ENCODE results near the gene FATE1. TPM values are rescaled to one million over a fixed set of nuclear protein-coding genes. Genes with fewer than 3 reads are reported as not detected.

FATE1 gene
- total RNA-seq, 1 experiment from 2014 or later = 0.45 TPM

- no peak for DNase-seq (ENCODE audit: low spot score)
- ChIA-PET CTCF (interaction anchor here (1.4 kb wide), 1 partner anchor 528 kb away, joined by 3 read pairs; no protein-coding TSS in a partner anchor), POLR2A (ENCODE audit: low non-redundant PET) (no interaction called here)
- H3K9me3 ChIP-seq (ENCODE audit: low read depth, low read length, poor library complexity, severe bottlenecking) = no peaks in the 10 kb centered on the region
- no peak overlapping the region for H3K4me3 ChIP-seq (ENCODE audit: low read depth, low read length, poor library complexity, severe bottlenecking)
- TF ChIP-seq EZH2 (IDR thresholded peaks at IDR 0.05; ENCODE audit: borderline replicate concordance, low read depth, low read length, poor library complexity, severe bottlenecking) = no peak
- no peak for TF ChIP-seq CTCF (conservative IDR thresholded peaks at IDR 0.05; ENCODE audit: low read depth, low read length)
- H3K4me1 ChIP-seq (ENCODE audit: insufficient read depth, low read length, poor library complexity, severe bottlenecking) = no peaks in the 10 kb centered on the region
- peaks cover 8% of the 10 kb centered on the region for H3K27me3 ChIP-seq (replicated peaks; ENCODE audit: insufficient read depth, low read depth, low read length, poor library complexity)
- intact Hi-C loops (cut with micrococcal nuclease; ENCODE audit: unreplicated experiment) = loop anchor here (5.0 to 10.0 kb wide), 4 partner anchors 173 to 1115 kb away; partner anchors contain the start of gene MTM1
- BruUV-seq (replicated peaks) = no TSS peak
- H3K27ac ChIP-seq (ENCODE audit: low read depth, low read length, poor library complexity, severe bottlenecking) = no peak overlapping the region
- no peaks in the 10 kb centered on the region for H3K36me3 ChIP-seq (ENCODE audit: insufficient read depth, low read length, poor library complexity, severe bottlenecking)
Measured at GRCh38 chrX:151679798-151680402, 35.9 kb upstream of the FATE1 start.

GRCh38 chrX:151680805-151681204 lies 35.0 kb upstream of the FATE1 start:
- Histone ChIP-seq H3K9me3 (ENCODE audit: low read depth, low read length, poor library complexity, severe bottlenecking) (no peaks in the 10 kb centered on the region), H3K4me1 (ENCODE audit: insufficient read depth, low read length, poor library complexity, severe bottlenecking) (no peaks in the 10 kb centered on the region), H3K27ac (ENCODE audit: low read depth, low read length, poor library complexity, severe bottlenecking) (no peak overlapping the region), H3K27me3 (replicated peaks; ENCODE audit: insufficient read depth, low read depth, low read length, poor library complexity) (peaks cover 8% of the 10 kb centered on the region), H3K36me3 (ENCODE audit: insufficient read depth, low read length, poor library complexity, severe bottlenecking) (no peaks in the 10 kb centered on the region), H3K4me3 (ENCODE audit: low read depth, low read length, poor library complexity, severe bottlenecking) (no peak overlapping the region)
- BruUV-seq (replicated peaks) = no TSS peak
- ChIA-PET POLR2A (ENCODE audit: low non-redundant PET) (no interaction called here), CTCF (interaction anchor here (1.4 kb wide), 1 partner anchor 529 kb away, joined by 3 read pairs; no protein-coding TSS in a partner anchor)
- TF ChIP-seq CTCF (conservative IDR thresholded peaks at IDR 0.05; ENCODE audit: low read depth, low read length) (peak; percentile 74), EZH2 (IDR thresholded peaks at IDR 0.05; ENCODE audit: borderline replicate concordance, low read depth, low read length, poor library complexity, severe bottlenecking) (no peak)
- intact Hi-C loops (cut with micrococcal nuclease; ENCODE audit: unreplicated experiment) = loop anchor here (1.0 to 10.0 kb wide), 3 partner anchors 326 to 909 kb away; no protein-coding TSS in a partner anchor
- DNase-seq (ENCODE audit: low spot score) = peak; percentile 58

- H3K4me1 ChIP-seq (ENCODE audit: insufficient read depth, low read length, poor library complexity, severe bottlenecking) = no peaks in the 10 kb centered on the region
- intact Hi-C loops (cut with micrococcal nuclease; ENCODE audit: unreplicated experiment) = loop anchor here (10.0 kb wide), 1 partner anchor 333 kb away; no protein-coding TSS in a partner anchor
Measured at GRCh38 chrX:151687635-151688034, 28.2 kb upstream of the FATE1 start.

More at GRCh38 chrX:151687635-151688034, 28.2 kb upstream of the FATE1 start:
- H3K4me3 ChIP-seq (ENCODE audit: low read depth, low read length, poor library complexity, severe bottlenecking) = no peak overlapping the region
- H3K36me3 ChIP-seq (ENCODE audit: insufficient read depth, low read length, poor library complexity, severe bottlenecking) = no peaks in the 10 kb centered on the region
- no peak for DNase-seq (ENCODE audit: low spot score)
- no TSS peak for BruUV-seq (replicated peaks)
- TF ChIP-seq EZH2 (IDR thresholded peaks at IDR 0.05; ENCODE audit: borderline replicate concordance, low read depth, low read length, poor library complexity, severe bottlenecking) = no peak
- TF ChIP-seq CTCF (conservative IDR thresholded peaks at IDR 0.05; ENCODE audit: low read depth, low read length) = no peak
- H3K27me3 ChIP-seq (replicated peaks; ENCODE audit: insufficient read depth, low read depth, low read length, poor library complexity) = peaks cover 8% of the 10 kb centered on the region
- ChIA-PET CTCF (no interaction called here), POLR2A (ENCODE audit: low non-redundant PET) (no interaction called here)
- no peaks in the 10 kb centered on the region for H3K9me3 ChIP-seq (ENCODE audit: low read depth, low read length, poor library complexity, severe bottlenecking)
- H3K27ac ChIP-seq (ENCODE audit: low read depth, low read length, poor library complexity, severe bottlenecking) = no peak overlapping the region
